Astrocyte (in vitro differentiated cells and primary cell): ENCODE data around the gene UTS2R. TPM values are rescaled to one million over a fixed set of nuclear protein-coding genes. Genes with fewer than 3 reads are reported as not detected.

Source experiments
- DNase-seq: peaks from one replicate; pipeline ENCODE4 v3.0.0-alpha.2; 2010; ENCODE audit warnings: low read depth
- FAIRE-seq: peaks from 2 replicates; lab custom pipeline; 2011; peaks lifted over from hg19 to GRCh38; lab: Jason Lieb, UNC
- H2AFZ ChIP-seq: 2 replicates; pipeline ENCODE4 v1.6.0; 2012; ENCODE audit warnings: low read depth, low read length, inconsistent platforms
- H3K27ac ChIP-seq: 2 replicates; pipeline ENCODE4 v1.5.1; 2011; ENCODE audit warnings: low read depth, low read length, inconsistent platforms
- H3K27me3 ChIP-seq: 2 replicates; pipeline ENCODE4 v1.6.0; 2011; ENCODE audit warnings: low read length, inconsistent platforms; ENCODE audit not compliant: insufficient read depth
- H3K36me3 ChIP-seq: 2 replicates; pipeline ENCODE4 v1.5.1; 2011; ENCODE audit warnings: low read length, inconsistent platforms; ENCODE audit not compliant: insufficient read depth
- H3K4me1 ChIP-seq: 2 replicates; pipeline ENCODE4 v1.5.1; 2011; ENCODE audit warnings: low read length, inconsistent platforms; ENCODE audit not compliant: insufficient read depth
- H3K4me2 ChIP-seq: 2 replicates; pipeline ENCODE4 v1.6.0; 2012; ENCODE audit warnings: low read length, inconsistent platforms
- H3K4me3 ChIP-seq: 2 replicates; pipeline ENCODE4 v1.5.1; 2011; ENCODE audit warnings: low read depth, mild to moderate bottlenecking, low read length, inconsistent platforms; ENCODE audit not compliant: insufficient read depth
- H3K79me2 ChIP-seq: 2 replicates; pipeline ENCODE4 v1.6.0; 2012; ENCODE audit warnings: mild to moderate bottlenecking, low read length, inconsistent platforms; ENCODE audit not compliant: insufficient read depth
- H3K9ac ChIP-seq: 2 replicates; pipeline ENCODE4 v1.6.0; 2012; ENCODE audit warnings: mild to moderate bottlenecking, low read length, inconsistent platforms
- H3K9me3 ChIP-seq: 2 replicates; pipeline ENCODE4 v1.5.1; 2012; ENCODE audit warnings: low read depth, mild to moderate bottlenecking, low read length, inconsistent platforms; ENCODE audit not compliant: insufficient read depth
- H4K20me1 ChIP-seq: 2 replicates; pipeline ENCODE4 v1.6.0; 2012; ENCODE audit warnings: low read length, inconsistent platforms; ENCODE audit not compliant: insufficient read depth
- H3K27ac Mint-ChIP-seq: one replicate; pipeline ENCODE4 v1.8.0; 2021; ENCODE audit warnings: mild to moderate bottlenecking, mixed read lengths; ENCODE audit not compliant: unreplicated experiment
- H3K27me3 Mint-ChIP-seq: one replicate; pipeline ENCODE4 v1.8.0; 2021; ENCODE audit warnings: low read depth, mixed read lengths; ENCODE audit not compliant: unreplicated experiment
- H3K36me3 Mint-ChIP-seq: one replicate; pipeline ENCODE4 v1.8.0; 2021; ENCODE audit warnings: low read depth, mixed read lengths; ENCODE audit not compliant: unreplicated experiment
- H3K4me1 Mint-ChIP-seq: one replicate; pipeline ENCODE4 v1.8.0; 2021; ENCODE audit warnings: low read depth, mixed read lengths; ENCODE audit not compliant: unreplicated experiment
- H3K4me3 Mint-ChIP-seq: one replicate; pipeline ENCODE4 v1.8.0; 2021; ENCODE audit warnings: mild to moderate bottlenecking, moderate library complexity, mixed read lengths; ENCODE audit not compliant: unreplicated experiment
- H3K9me3 Mint-ChIP-seq: one replicate; pipeline ENCODE4 v1.8.0; 2021; ENCODE audit warnings: mild to moderate bottlenecking, mixed read lengths; ENCODE audit not compliant: unreplicated experiment
- EZH2 ChIP-seq: IDR thresholded peaks from 2 replicates; pipeline ENCODE4 v1.6.1; 2012; ENCODE audit warnings: mild to moderate bottlenecking, low read length, inconsistent platforms; ENCODE audit not compliant: insufficient read depth
- total RNA-seq: library from RNA; stranded (reverse); gene quantifications from 2 replicates; pipeline ENCODE4 v1.2.1, GENCODE V29; 2021
- TF ChIP-seq, protein P1 (sequence below): IDR thresholded peaks from 2 replicates; pipeline ENCODE4 v1.5.1; 2011; ENCODE audit warnings: low read depth, mild to moderate bottlenecking, inconsistent platforms, low read length, moderate library complexity; ENCODE audit not compliant: insufficient read depth

UTS2R gene
- total RNA-seq, 1 donor from 2014 or later = not detected

DNA sequence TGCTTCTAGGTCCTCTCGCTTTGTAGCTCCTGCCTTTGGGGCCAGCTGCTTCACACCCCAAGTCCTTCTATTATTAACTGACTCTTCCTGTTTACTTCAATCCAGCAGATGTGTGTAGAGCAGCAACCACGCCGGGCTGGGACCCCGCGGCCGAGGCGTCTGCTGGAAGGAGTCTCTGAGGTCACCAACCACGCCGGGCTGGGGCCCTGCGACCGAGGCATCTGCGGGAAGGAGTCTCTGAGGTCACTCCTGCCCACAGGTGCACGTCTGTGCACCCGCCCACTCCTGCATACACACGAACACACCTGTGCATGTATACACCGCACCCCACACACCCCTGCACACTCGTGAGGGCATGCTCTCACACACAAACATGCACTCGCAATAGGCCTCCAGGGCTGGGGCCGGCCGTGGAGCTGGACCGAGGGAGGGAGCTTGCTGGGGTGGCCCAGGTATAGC lies 20.3 kb upstream of the UTS2R start:
- Mint-ChIP-seq H3K27me3 (peaks cover 39% of the 10 kb centered on the region), H3K27ac (no peak overlapping the region), H3K9me3 (no peaks in the 10 kb centered on the region), H3K4me1 (peaks cover 3% of the 10 kb centered on the region), H3K4me3 (no peak overlapping the region), H3K36me3 (peaks cover 1% of the 10 kb centered on the region)
- Histone ChIP-seq H3K4me1 (peaks cover 9% of the 10 kb centered on the region), H3K36me3 (no peaks in the 10 kb centered on the region), H3K4me2 (no peak overlapping the region), H3K79me2 (no peaks in the 10 kb centered on the region), H3K9me3 (no peaks in the 10 kb centered on the region), H2AFZ (no peak overlapping the region), H3K27ac (no peak overlapping the region), H3K4me3 (no peak overlapping the region), H4K20me1 (peaks cover 3% of the 10 kb centered on the region), H3K27me3 (peaks cover 9% of the 10 kb centered on the region), H3K9ac (no peak overlapping the region)
- FAIRE-seq (no peak), DNase-seq (no peak)
- TF ChIP-seq, protein P1, sequence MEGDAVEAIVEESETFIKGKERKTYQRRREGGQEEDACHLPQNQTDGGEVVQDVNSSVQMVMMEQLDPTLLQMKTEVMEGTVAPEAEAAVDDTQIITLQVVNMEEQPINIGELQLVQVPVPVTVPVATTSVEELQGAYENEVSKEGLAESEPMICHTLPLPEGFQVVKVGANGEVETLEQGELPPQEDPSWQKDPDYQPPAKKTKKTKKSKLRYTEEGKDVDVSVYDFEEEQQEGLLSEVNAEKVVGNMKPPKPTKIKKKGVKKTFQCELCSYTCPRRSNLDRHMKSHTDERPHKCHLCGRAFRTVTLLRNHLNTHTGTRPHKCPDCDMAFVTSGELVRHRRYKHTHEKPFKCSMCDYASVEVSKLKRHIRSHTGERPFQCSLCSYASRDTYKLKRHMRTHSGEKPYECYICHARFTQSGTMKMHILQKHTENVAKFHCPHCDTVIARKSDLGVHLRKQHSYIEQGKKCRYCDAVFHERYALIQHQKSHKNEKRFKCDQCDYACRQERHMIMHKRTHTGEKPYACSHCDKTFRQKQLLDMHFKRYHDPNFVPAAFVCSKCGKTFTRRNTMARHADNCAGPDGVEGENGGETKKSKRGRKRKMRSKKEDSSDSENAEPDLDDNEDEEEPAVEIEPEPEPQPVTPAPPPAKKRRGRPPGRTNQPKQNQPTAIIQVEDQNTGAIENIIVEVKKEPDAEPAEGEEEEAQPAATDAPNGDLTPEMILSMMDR = no peak
- TF ChIP-seq EZH2 = no peak

DNA sequence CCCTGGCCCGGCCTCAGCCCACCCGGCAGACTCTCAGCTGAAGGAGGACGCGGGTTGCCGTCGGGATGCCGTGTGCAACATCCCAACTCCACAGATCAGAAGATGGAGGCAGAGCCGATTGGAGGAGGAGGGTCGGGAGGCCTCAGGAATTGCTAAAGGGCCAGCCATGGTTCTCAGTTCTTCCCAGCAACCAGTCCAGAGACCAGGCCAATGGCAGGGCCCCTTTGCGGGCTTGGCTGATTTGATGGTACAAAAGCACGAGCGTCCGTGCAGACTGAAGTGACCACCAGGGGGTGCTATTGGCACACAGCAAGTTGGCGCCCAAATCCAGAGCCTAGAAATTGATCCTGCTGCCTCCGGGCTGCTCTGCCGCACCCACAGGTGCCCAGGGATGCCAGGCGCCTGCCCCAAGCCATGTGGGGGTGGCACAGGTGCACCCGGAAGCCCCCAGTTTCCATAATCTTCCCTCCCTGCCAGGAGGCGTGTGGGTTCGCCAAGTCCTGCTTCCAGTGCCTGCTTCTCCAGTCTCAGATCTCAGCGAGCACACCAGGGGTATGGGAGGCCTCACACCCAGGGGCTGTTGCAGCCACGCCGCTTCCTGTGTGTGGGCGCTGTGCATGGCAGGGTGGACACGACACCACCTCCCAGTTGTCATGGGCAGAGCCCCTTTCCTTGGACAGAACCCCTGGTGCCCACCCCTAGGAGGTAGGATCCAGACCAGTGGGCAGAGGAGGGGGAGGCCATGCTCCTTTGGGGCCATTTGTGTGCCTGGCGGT lies 19.7 kb upstream of the UTS2R start:
- H3K27me3 ChIP-seq = peaks cover 9% of the 10 kb centered on the region
- Mint-ChIP-seq H3K4me1 (peaks cover 3% of the 10 kb centered on the region), H3K9me3 (no peaks in the 10 kb centered on the region), H3K27ac (no peak overlapping the region), H3K36me3 (peaks cover 1% of the 10 kb centered on the region), H3K27me3 (peaks cover 38% of the 10 kb centered on the region), H3K4me3 (no peak overlapping the region)
- H3K4me2 ChIP-seq = no peak overlapping the region
- no peaks in the 10 kb centered on the region for H3K9me3 ChIP-seq
- H4K20me1 ChIP-seq = peaks cover 3% of the 10 kb centered on the region
- no peak overlapping the region for H3K4me3 ChIP-seq
- H3K9ac ChIP-seq = no peak overlapping the region
- H3K4me1 ChIP-seq = peaks cover 10% of the 10 kb centered on the region
- peak overlapping the region; percentile 46 for H2AFZ ChIP-seq
- DNase-seq (peak; percentile 58), FAIRE-seq (no peak)
- H3K36me3 ChIP-seq = no peaks in the 10 kb centered on the region
- no peak overlapping the region for H3K27ac ChIP-seq
- H3K79me2 ChIP-seq = no peaks in the 10 kb centered on the region
- TF ChIP-seq, protein P1 = peak; percentile 83
- TF ChIP-seq EZH2 = no peak

GRCh38 chr17:82353484-82353883 lies 18.1 kb upstream of the UTS2R start:
- Histone ChIP-seq H2AFZ (no peak overlapping the region), H3K4me2 (no peak overlapping the region), H4K20me1 (peaks cover 3% of the 10 kb centered on the region), H3K9me3 (no peaks in the 10 kb centered on the region), H3K4me1 (peaks cover 10% of the 10 kb centered on the region), H3K9ac (no peak overlapping the region), H3K4me3 (no peak overlapping the region), H3K79me2 (no peaks in the 10 kb centered on the region), H3K27me3 (peaks cover 8% of the 10 kb centered on the region), H3K36me3 (no peaks in the 10 kb centered on the region), H3K27ac (no peak overlapping the region)
- H3K27me3 Mint-ChIP-seq = peaks cover 41% of the 10 kb centered on the region
- H3K4me1 Mint-ChIP-seq = peaks cover 3% of the 10 kb centered on the region
- peaks cover 1% of the 10 kb centered on the region for H3K36me3 Mint-ChIP-seq
- no peak for FAIRE-seq
- no peaks in the 10 kb centered on the region for H3K9me3 Mint-ChIP-seq
- TF ChIP-seq, protein P1 = no peak
- TF ChIP-seq EZH2 = no peak
- DNase-seq = no peak
- no peak overlapping the region for H3K27ac Mint-ChIP-seq
- H3K4me3 Mint-ChIP-seq = no peak overlapping the region
